Stimulated activated CD8-positive, alpha-beta memory T cell treated with anti-CD3 and anti-CD28 coated beads, Interleukin-15, amount 100 ng/mL, for 4 hours (primary cell): ENCODE results near the gene MCF2L.

Source experiments
- DNase-seq, 2 donors: peaks; one replicate each; pipeline ENCODE4 v3.0.0-alpha.2; 2020; ENCODE audit warnings: low read depth in 2 of 2

Gene MCF2L

GRCh38 chr13:113114511-113115362, 145.7 kb downstream of the MCF2L start:
- DNase-seq = no peak

- DNase-seq = no peak
These were observed 146.6 kb downstream of the MCF2L start for GRCh38 chr13:113115363-113116205.

- no peak for DNase-seq
These were observed 147.3 kb downstream of the MCF2L start for GRCh38 chr13:113116206-113116800.

- DNase-seq = no peak
These were observed 147.9 kb downstream of the MCF2L start for GRCh38 chr13:113116871-113117271.

GRCh38 chr13:113117335-113117872, 148.4 kb downstream of the MCF2L start:
- DNase-seq = no peak

GRCh38 chr13:113117911-113118260, 148.9 kb downstream of the MCF2L start:
- DNase-seq = no peak

GRCh38 chr13:113118261-113119021, 149.4 kb downstream of the MCF2L start:
- DNase-seq = no peak

- no peak for DNase-seq
These were observed 150.3 kb downstream of the MCF2L start for GRCh38 chr13:113119166-113119821.

- no peak for DNase-seq
These were observed 150.8 kb downstream of the MCF2L start for GRCh38 chr13:113119822-113120189.

GRCh38 chr13:113120300-113121182, 151.5 kb downstream of the MCF2L start:
- no peak for DNase-seq

GRCh38 chr13:113121183-113121927, 152.3 kb downstream of the MCF2L start:
- DNase-seq = no peak

- DNase-seq = no peak
These were observed 153.0 kb downstream of the MCF2L start for GRCh38 chr13:113121928-113122471.

- DNase-seq = no peak
These were observed 153.7 kb downstream of the MCF2L start, which contains the start of gene F10 for GRCh38 chr13:113122550-113123225. F10 (plus strand) TSS chr13:113122799; CDS start chr13:113122856, 57 bp downstream.

- DNase-seq = no peak
These were observed 154.5 kb downstream of the MCF2L start for GRCh38 chr13:113123226-113124201.

GRCh38 chr13:113124211-113124970, 155.4 kb downstream of the MCF2L start:
- no peak for DNase-seq
